Keratinocyte (primary cell): ENCODE measurements around the gene ERFL. TPM values are rescaled to one million over a fixed set of nuclear protein-coding genes. Genes with fewer than 3 reads are reported as not detected.

ENCODE experiments used
- DNase-seq: peaks from one replicate; pipeline ENCODE4 v3.0.0-alpha.2; 2011; ENCODE audit warnings: low read depth, missing footprints, low spot score
- FAIRE-seq: peaks from 2 replicates; lab custom pipeline; 2011; peaks lifted over from hg19 to GRCh38; lab: Jason Lieb, UNC
- H2AFZ ChIP-seq: 2 replicates; pipeline ENCODE4 v1.6.0; 2012; ENCODE audit warnings: low read length, control low read depth, inconsistent platforms; ENCODE audit not compliant: control insufficient read depth
- H3K27ac ChIP-seq: 2 replicates; pipeline ENCODE4 v1.5.1; 2011; ENCODE audit warnings: low read length; ENCODE audit not compliant: control insufficient read depth, insufficient read depth
- H3K27me3 ChIP-seq: 3 replicates; pipeline ENCODE4 v1.6.0; 2011; ENCODE audit warnings: low read length; ENCODE audit not compliant: control insufficient read depth, insufficient read depth; ENCODE audit errors: extremely low read depth
- H3K36me3 ChIP-seq, 2 experiments: 2 replicates in 1 of 2; 3 replicates in 1 of 2; pipeline ENCODE4 v1.5.1; 2011; ENCODE audit warnings: low read length in 2 of 2, mild to moderate bottlenecking in 1 of 2; ENCODE audit not compliant: control insufficient read depth in 2 of 2, insufficient read depth in 2 of 2; ENCODE audit errors: extremely low read depth in 1 of 2
- H3K4me1 ChIP-seq: 3 replicates; pipeline ENCODE4 v1.5.1; 2011; ENCODE audit warnings: low read length; ENCODE audit not compliant: control insufficient read depth, insufficient read depth; ENCODE audit errors: extremely low read depth
- H3K4me2 ChIP-seq: 3 replicates; pipeline ENCODE4 v1.6.0; 2011; ENCODE audit warnings: low read depth, low read length; ENCODE audit not compliant: control insufficient read depth, insufficient read depth; ENCODE audit errors: extremely low read depth
- H3K4me3 ChIP-seq, 3 experiments: fragments of 200-600 bp in 1 of 3; sonication (generic) in 1 of 3; 2 replicates in 2 of 3; 3 replicates in 1 of 3; pipeline ENCODE4 v1.5.1; 2011 to 2016; ENCODE audit warnings: low read length in 3 of 3, mild to moderate bottlenecking in 3 of 3, control low read depth in 2 of 3, inconsistent platforms in 1 of 3, low read depth in 1 of 3, mixed read lengths in 1 of 3, mixed run types in 1 of 3, moderate library complexity in 1 of 3; ENCODE audit not compliant: control insufficient read depth in 2 of 3, insufficient read depth in 2 of 3; ENCODE audit errors: extremely low read depth in 1 of 3
- H3K79me2 ChIP-seq: 2 replicates; pipeline ENCODE4 v1.6.0; 2012; ENCODE audit warnings: low read length; ENCODE audit not compliant: control insufficient read depth, insufficient read depth
- H3K9ac ChIP-seq: 3 replicates; pipeline ENCODE4 v1.6.0; 2011; ENCODE audit warnings: low read length; ENCODE audit not compliant: control insufficient read depth, insufficient read depth; ENCODE audit errors: extremely low read depth
- H3K9me1 ChIP-seq: 3 replicates; pipeline ENCODE4 v1.6.0; 2011; ENCODE audit warnings: low read length; ENCODE audit not compliant: control insufficient read depth, insufficient read depth; ENCODE audit errors: extremely low read depth
- H3K9me3 ChIP-seq: 2 replicates; pipeline ENCODE4 v1.5.1; 2012; ENCODE audit warnings: low read depth, low read length; ENCODE audit not compliant: control insufficient read depth
- H4K20me1 ChIP-seq: 3 replicates; pipeline ENCODE4 v1.6.0; 2011; ENCODE audit warnings: low read length; ENCODE audit not compliant: control insufficient read depth, insufficient read depth; ENCODE audit errors: extremely low read depth
- CTCF ChIP-seq, 3 experiments: IDR thresholded peaks in 1 of 3; conservative IDR thresholded peaks in 1 of 3; optimal IDR thresholded peaks in 1 of 3; 2 replicates in 2 of 3; 3 replicates in 1 of 3; pipeline versions ENCODE3 to v1.5.1; 2011; ENCODE audit warnings: low read length in 3 of 3, mild to moderate bottlenecking in 3 of 3, moderate library complexity in 2 of 3, control low read depth in 1 of 3, inconsistent platforms in 1 of 3; ENCODE audit not compliant: insufficient read depth in 2 of 3; ENCODE audit errors: extremely low read depth in 1 of 3
- EZH2 ChIP-seq: IDR thresholded peaks from one replicate; pipeline ENCODE4 v1.6.1; 2012; ENCODE audit warnings: inconsistent platforms, mild to moderate bottlenecking, low read length, moderate library complexity
- dilution Hi-C: fragments of 300-500 bp; cut with MboI; formaldehyde crosslinking; loops from one replicate; pipeline ENCODE4 v1.7.0; 2020; ENCODE audit warnings: low sequenced_read_pairs; ENCODE audit not compliant: extremely low pct_ligation_motif_present
- polyA plus RNA-seq, 5 experiments: library from polyadenylated mRNA; depleted of rRNA in 3 of 5; stranded (reverse) in 3 of 5; stranded (forward) in 1 of 5; unstranded in 1 of 5; fragments of >200 nt; gene quantifications; 1 replicate in 1 of 5; 2 replicates in 3 of 5; 3 replicates in 1 of 5; pipeline versions ENCODE4 v1.2.1 to v1.2.3, GENCODE V29; 2011 to 2012; ENCODE audit warnings: missing spikeins in 2 of 5, low read depth in 1 of 5, low replicate concordance in 1 of 5

Gene ERFL
- polyA plus RNA-seq, 1 donor (not counting 4 experiments of a cell fraction or from before 2014, with no cell fraction given) = not detected

- DNase-seq = no peak
- H3K9ac ChIP-seq = no peak overlapping the region
- no peaks in the 10 kb centered on the region for H3K4me1 ChIP-seq
- no peaks in the 10 kb centered on the region for H3K9me1 ChIP-seq
- TF ChIP-seq EZH2 = no peak
- TF ChIP-seq CTCF (optimal IDR thresholded peaks at IDR 0.05 in 1 of 3, IDR thresholded peaks at IDR 0.05 in 1 of 3, conservative IDR thresholded peaks at IDR 0.05 in 1 of 3; ENCODE audit: extremely low read depth in 1 of 3, insufficient read depth in 2 of 3, low read length in 3 of 3) = no peak
- H3K4me2 ChIP-seq = no peak overlapping the region
- dilution Hi-C loops = no loop called here
- no peaks in the 10 kb centered on the region for H4K20me1 ChIP-seq
- no peaks in the 10 kb centered on the region for H3K9me3 ChIP-seq
- H3K36me3 ChIP-seq = peaks cover 32 to 54% of the 10 kb centered on the region in 2 experiments
- no peak for FAIRE-seq
- H3K79me2 ChIP-seq = peaks cover 5% of the 10 kb centered on the region
- no peak overlapping the region for H2AFZ ChIP-seq
- H3K4me3 ChIP-seq = no peak overlapping the region
- no peak overlapping the region for H3K27ac ChIP-seq
- no peaks in the 10 kb centered on the region for H3K27me3 ChIP-seq
Measured at GRCh38 chr19:41896581-41896942, 31.7 kb downstream of the ERFL start.

GRCh38 chr19:41895745-41896580 lies 32.3 kb downstream of the ERFL start:
- H3K79me2 ChIP-seq = peaks cover 6% of the 10 kb centered on the region
- no peak overlapping the region for H3K4me3 ChIP-seq
- peaks cover 36 to 52% of the 10 kb centered on the region in 2 experiments for H3K36me3 ChIP-seq
- TF ChIP-seq EZH2 (no peak), CTCF (optimal IDR thresholded peaks at IDR 0.05 in 1 of 3, IDR thresholded peaks at IDR 0.05 in 1 of 3, conservative IDR thresholded peaks at IDR 0.05 in 1 of 3; ENCODE audit: extremely low read depth in 1 of 3, insufficient read depth in 2 of 3, low read length in 3 of 3) (peak in 1 of 3 experiments; percentile 28)
- DNase-seq = no peak
- no peak for FAIRE-seq
- H2AFZ ChIP-seq = no peak overlapping the region
- H3K9me3 ChIP-seq = no peaks in the 10 kb centered on the region
- no peak overlapping the region for H3K4me2 ChIP-seq
- no peak overlapping the region for H3K27ac ChIP-seq
- no peaks in the 10 kb centered on the region for H3K27me3 ChIP-seq
- H3K9ac ChIP-seq = no peak overlapping the region
- H4K20me1 ChIP-seq = no peaks in the 10 kb centered on the region
- H3K9me1 ChIP-seq = no peaks in the 10 kb centered on the region
- dilution Hi-C loops = no loop called here
- no peaks in the 10 kb centered on the region for H3K4me1 ChIP-seq
